ENCODE results near the gene EID3. TPM values are rescaled to one million over a fixed set of nuclear protein-coding genes. Genes with fewer than 3 reads are reported as not detected.

Gene EID3
- total RNA-seq, 4 donors from 2014 or later, result 17.2 to 52.0 (median 23.4) TPM

DNA sequence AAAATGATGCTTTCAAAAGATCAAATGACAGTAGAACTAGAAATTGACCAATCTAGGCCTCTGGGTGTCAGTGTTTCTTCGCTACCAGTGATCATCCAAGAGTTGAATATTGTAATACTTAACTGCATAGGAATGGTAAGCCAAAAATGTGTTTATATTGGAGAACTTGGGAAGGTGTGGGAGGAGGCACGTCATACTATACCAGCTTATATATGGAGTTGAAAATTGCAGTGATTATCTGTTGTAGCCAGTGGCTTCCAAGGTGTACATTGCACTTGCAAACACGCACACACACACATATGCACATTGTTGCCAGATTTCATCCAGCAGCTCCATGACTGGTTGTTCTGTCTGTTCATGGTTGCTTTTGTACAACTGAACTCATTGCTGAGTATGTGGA, 36.1 kb downstream of the EID3 start:
- Histone ChIP-seq H3K27ac (no peak overlapping the region), H3K9me3 (no peaks in the 10 kb centered on the region), H3K36me3 (peaks cover 0 to 92% (median 0%) of the 10 kb centered on the region in 3 donors), H3K4me1 (no peaks in the 10 kb centered on the region), H3K27me3 (no peaks in the 10 kb centered on the region), H3K4me3 (no peak overlapping the region)
- no peak for DNase-seq
- no peak for TF ChIP-seq POLR2A (IDR thresholded peaks at IDR 0.05)
- TF ChIP-seq, protein P1, sequence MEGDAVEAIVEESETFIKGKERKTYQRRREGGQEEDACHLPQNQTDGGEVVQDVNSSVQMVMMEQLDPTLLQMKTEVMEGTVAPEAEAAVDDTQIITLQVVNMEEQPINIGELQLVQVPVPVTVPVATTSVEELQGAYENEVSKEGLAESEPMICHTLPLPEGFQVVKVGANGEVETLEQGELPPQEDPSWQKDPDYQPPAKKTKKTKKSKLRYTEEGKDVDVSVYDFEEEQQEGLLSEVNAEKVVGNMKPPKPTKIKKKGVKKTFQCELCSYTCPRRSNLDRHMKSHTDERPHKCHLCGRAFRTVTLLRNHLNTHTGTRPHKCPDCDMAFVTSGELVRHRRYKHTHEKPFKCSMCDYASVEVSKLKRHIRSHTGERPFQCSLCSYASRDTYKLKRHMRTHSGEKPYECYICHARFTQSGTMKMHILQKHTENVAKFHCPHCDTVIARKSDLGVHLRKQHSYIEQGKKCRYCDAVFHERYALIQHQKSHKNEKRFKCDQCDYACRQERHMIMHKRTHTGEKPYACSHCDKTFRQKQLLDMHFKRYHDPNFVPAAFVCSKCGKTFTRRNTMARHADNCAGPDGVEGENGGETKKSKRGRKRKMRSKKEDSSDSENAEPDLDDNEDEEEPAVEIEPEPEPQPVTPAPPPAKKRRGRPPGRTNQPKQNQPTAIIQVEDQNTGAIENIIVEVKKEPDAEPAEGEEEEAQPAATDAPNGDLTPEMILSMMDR (IDR thresholded peaks at IDR 0.05), result no peak

DNA sequence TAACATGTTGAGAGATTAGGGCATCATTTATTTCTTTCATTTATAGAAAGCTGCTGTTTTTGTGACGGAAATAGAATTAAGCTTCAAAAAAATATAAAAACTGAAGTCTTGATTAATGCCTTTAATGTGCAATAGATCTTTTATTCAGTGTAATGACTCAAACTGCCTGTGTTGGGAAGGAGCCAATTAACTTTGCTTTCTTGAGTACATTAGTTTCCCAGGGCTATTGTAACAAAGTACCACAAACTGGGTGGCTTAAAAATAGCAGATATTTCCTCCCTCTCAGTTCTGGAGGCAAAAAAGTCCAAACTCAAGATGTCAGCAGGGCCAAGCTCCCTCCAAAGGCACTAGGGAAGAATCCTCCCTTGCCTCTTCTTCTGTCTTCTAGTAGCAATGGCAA, 36.6 kb downstream of the EID3 start:
- Histone ChIP-seq H3K9me3 (no peaks in the 10 kb centered on the region), H3K4me3 (no peak overlapping the region), H3K27ac (no peak overlapping the region), H3K4me1 (no peaks in the 10 kb centered on the region), H3K27me3 (no peaks in the 10 kb centered on the region), H3K36me3 (peaks cover 0 to 90% (median 0%) of the 10 kb centered on the region in 3 donors)
- TF ChIP-seq, protein P1 (IDR thresholded peaks at IDR 0.05), result no peak
- TF ChIP-seq POLR2A (IDR thresholded peaks at IDR 0.05), result no peak
- DNase-seq, result no peak

DNA sequence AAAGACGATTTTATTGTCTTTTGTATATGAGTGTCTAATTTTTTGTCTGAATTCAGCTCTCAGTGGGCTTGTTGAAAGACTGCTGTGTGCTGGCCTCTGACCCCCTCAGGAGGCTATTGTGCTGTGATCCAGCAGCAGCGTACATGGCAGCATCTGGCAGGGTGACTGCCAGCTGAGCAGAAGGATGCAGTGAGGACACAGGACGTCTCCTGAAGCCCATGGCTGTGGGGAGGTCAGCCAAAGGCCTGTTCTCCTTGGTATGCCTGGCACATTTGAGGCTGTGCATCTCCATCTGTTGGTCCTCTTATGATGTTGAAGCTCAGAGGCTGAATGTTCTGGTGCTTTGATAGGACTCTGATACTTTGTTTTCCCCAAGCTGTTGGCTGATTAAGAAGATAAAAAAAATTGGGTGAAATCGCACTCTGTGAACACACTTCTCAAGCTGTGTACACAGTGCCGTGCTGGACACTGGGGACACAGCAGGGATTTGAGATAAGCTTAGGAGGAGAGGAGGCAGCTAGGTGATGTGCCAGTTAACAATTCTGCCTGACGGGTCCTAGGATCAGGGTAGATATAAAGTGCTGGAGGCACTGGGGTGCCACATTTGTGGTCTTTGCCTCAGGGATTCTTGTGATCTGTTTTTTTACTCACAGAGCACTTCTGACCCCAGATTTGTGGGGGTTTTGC, 37.5 kb downstream of the EID3 start:
- H3K27ac ChIP-seq, result no peak overlapping the region
- H3K36me3 ChIP-seq, result peaks cover 0 to 95% (median 0%) of the 10 kb centered on the region in 3 donors
- H3K4me1 ChIP-seq, result no peaks in the 10 kb centered on the region
- no peak for DNase-seq
- no peaks in the 10 kb centered on the region for H3K27me3 ChIP-seq
- TF ChIP-seq, protein P1 (IDR thresholded peaks at IDR 0.05), result no peak
- no peak for TF ChIP-seq POLR2A (IDR thresholded peaks at IDR 0.05)
- H3K9me3 ChIP-seq, result no peaks in the 10 kb centered on the region
- no peak overlapping the region for H3K4me3 ChIP-seq

DNA sequence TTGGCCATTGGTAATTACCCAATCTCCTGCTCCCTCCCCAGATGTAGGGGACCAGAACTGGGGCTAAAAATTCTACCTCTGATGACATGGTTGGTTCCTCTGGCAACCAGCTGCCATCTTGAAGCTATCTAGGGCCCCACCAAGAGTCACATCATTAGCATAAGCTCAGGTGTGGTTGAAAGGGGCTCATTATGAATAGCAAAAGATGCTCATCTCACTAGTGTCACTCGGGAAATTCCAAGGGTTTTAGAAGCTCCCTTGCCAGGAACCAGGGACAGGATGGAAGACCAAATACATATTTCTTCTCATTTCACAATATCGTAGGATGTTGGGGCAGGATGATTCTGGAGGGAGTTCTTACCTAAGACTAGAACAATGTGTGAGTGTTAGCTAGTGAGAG, 38.6 kb downstream of the EID3 start:
- H3K27me3 ChIP-seq, result no peaks in the 10 kb centered on the region
- no peaks in the 10 kb centered on the region for H3K4me1 ChIP-seq
- H3K4me3 ChIP-seq, result no peak overlapping the region
- H3K9me3 ChIP-seq, result no peaks in the 10 kb centered on the region
- H3K36me3 ChIP-seq, result peaks cover 0 to 90% (median 0%) of the 10 kb centered on the region in 3 donors
- DNase-seq, result no peak
- no peak for TF ChIP-seq POLR2A (IDR thresholded peaks at IDR 0.05)
- TF ChIP-seq, protein P1 (IDR thresholded peaks at IDR 0.05), result no peak
- no peak overlapping the region for H3K27ac ChIP-seq

DNA sequence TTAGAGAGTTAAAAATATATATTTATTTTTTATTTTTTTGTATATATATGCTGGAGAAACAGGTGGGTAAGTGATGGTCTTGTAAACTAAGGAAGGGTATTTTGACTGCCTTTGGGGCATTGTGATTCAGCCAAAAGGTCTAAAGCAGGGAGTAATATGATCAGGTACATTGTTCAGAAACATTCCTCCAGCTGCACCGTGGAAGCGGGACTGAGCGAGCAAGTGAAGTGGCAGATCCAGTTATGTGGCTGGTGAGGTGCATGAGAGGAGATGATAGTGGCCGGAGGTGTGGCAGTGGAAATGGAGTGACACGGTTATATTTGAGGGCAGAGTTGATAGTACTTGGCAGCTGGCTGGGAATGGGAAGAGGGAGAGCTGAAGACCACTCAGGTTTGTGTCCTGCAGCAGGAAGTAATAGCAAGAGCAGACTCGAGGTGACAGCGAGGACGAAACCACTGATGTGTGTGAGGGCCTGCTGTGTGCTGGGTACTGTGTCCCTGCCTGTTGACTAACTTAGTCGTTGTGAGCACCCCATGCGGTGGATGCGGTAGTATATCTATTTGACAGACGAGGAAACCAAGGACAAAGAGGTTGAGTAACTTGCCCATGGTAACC, 39.2 kb downstream of the EID3 start:
- DNase-seq, result no peak
- no peaks in the 10 kb centered on the region for H3K9me3 ChIP-seq
- no peaks in the 10 kb centered on the region for H3K27me3 ChIP-seq
- peaks cover 0 to 90% (median 0%) of the 10 kb centered on the region in 3 donors for H3K36me3 ChIP-seq
- H3K4me1 ChIP-seq, result no peaks in the 10 kb centered on the region
- no peak overlapping the region for H3K4me3 ChIP-seq
- H3K27ac ChIP-seq, result no peak overlapping the region
- no peak for TF ChIP-seq POLR2A (IDR thresholded peaks at IDR 0.05)
- TF ChIP-seq, protein P1 (IDR thresholded peaks at IDR 0.05), result no peak

Measured in Peyer's patch (tissue), 4 donors.